ENCODE measurements around the gene SCARB1. TPM values are rescaled to one million over a fixed set of nuclear protein-coding genes. Genes with fewer than 3 reads are reported as not detected.
A peak's percentile ranks its signal among the peaks of the same experiment; 100 is the strongest.

SCARB1 gene
- total RNA-seq, 1 donor from 2014 or later = 16.9 TPM

- DNase-seq (ENCODE audit: low spot score) = no peak
- Mint-ChIP-seq H3K4me3 (ENCODE audit: unreplicated experiment) (no peak overlapping the region), H3K27ac (ENCODE audit: unreplicated experiment) (no peak overlapping the region), H3K27me3 (ENCODE audit: unreplicated experiment) (peaks cover 5% of the 10 kb centered on the region), H3K9me3 (ENCODE audit: unreplicated experiment) (no peaks in the 10 kb centered on the region), H3K36me3 (ENCODE audit: low read depth, unreplicated experiment) (no peaks in the 10 kb centered on the region), H3K4me1 (ENCODE audit: unreplicated experiment) (peaks cover 4% of the 10 kb centered on the region)
- TF ChIP-seq CTCF (IDR thresholded peaks at IDR 0.05; ENCODE audit: unreplicated experiment) = no peak
These were observed 110.5 kb downstream of the SCARB1 start for GRCh38 chr12:124753228-124753591.

- no peaks in the 10 kb centered on the region for H3K9me3 Mint-ChIP-seq (ENCODE audit: unreplicated experiment)
- H3K27me3 Mint-ChIP-seq (ENCODE audit: unreplicated experiment) = peaks cover 5% of the 10 kb centered on the region
- H3K4me1 Mint-ChIP-seq (ENCODE audit: unreplicated experiment) = peaks cover 4% of the 10 kb centered on the region
- H3K36me3 Mint-ChIP-seq (ENCODE audit: low read depth, unreplicated experiment) = no peaks in the 10 kb centered on the region
- TF ChIP-seq CTCF (IDR thresholded peaks at IDR 0.05; ENCODE audit: unreplicated experiment) = no peak
- no peak overlapping the region for H3K27ac Mint-ChIP-seq (ENCODE audit: unreplicated experiment)
- no peak overlapping the region for H3K4me3 Mint-ChIP-seq (ENCODE audit: unreplicated experiment)
- no peak for DNase-seq (ENCODE audit: low spot score)
These were observed 111.0 kb downstream of the SCARB1 start for GRCh38 chr12:124752437-124753227.

- TF ChIP-seq CTCF (IDR thresholded peaks at IDR 0.05; ENCODE audit: unreplicated experiment) = no peak
- peaks cover 4% of the 10 kb centered on the region for H3K4me1 Mint-ChIP-seq (ENCODE audit: unreplicated experiment)
These were observed 111.9 kb downstream of the SCARB1 start for GRCh38 chr12:124751654-124752355.

GRCh38 chr12:124750787-124751471 lies 112.7 kb downstream of the SCARB1 start:
- H3K4me3 Mint-ChIP-seq (ENCODE audit: unreplicated experiment) = no peak overlapping the region
- H3K4me1 Mint-ChIP-seq (ENCODE audit: unreplicated experiment) = peaks cover 10% of the 10 kb centered on the region
- peaks cover 4% of the 10 kb centered on the region for H3K27me3 Mint-ChIP-seq (ENCODE audit: unreplicated experiment)
- H3K36me3 Mint-ChIP-seq (ENCODE audit: low read depth, unreplicated experiment) = no peaks in the 10 kb centered on the region
- no peak overlapping the region for H3K27ac Mint-ChIP-seq (ENCODE audit: unreplicated experiment)
- DNase-seq (ENCODE audit: low spot score) = peak; percentile 23
- no peaks in the 10 kb centered on the region for H3K9me3 Mint-ChIP-seq (ENCODE audit: unreplicated experiment)
- TF ChIP-seq CTCF (IDR thresholded peaks at IDR 0.05; ENCODE audit: unreplicated experiment) = no peak

More at GRCh38 chr12:124751654-124752355, 111.9 kb downstream of the SCARB1 start:
- H3K4me3 Mint-ChIP-seq (ENCODE audit: unreplicated experiment) = no peak overlapping the region
- no peak for DNase-seq (ENCODE audit: low spot score)
- H3K36me3 Mint-ChIP-seq (ENCODE audit: low read depth, unreplicated experiment) = no peaks in the 10 kb centered on the region
- no peaks in the 10 kb centered on the region for H3K9me3 Mint-ChIP-seq (ENCODE audit: unreplicated experiment)
- peaks cover 4% of the 10 kb centered on the region for H3K27me3 Mint-ChIP-seq (ENCODE audit: unreplicated experiment)
- H3K27ac Mint-ChIP-seq (ENCODE audit: unreplicated experiment) = no peak overlapping the region

Data from endothelial cell (in vitro differentiated cells).